Measurements from ENCODE around the gene MMEL1. TPM values are rescaled to one million over a fixed set of nuclear protein-coding genes. Genes with fewer than 3 reads are reported as not detected.

Gene MMEL1
- total RNA-seq, 1 donor from 2014 or later, result 0.62 TPM

- no peak for DNase-seq (ENCODE audit: low spot score)
- Mint-ChIP-seq H3K36me3 (ENCODE audit: low read depth) (no peaks in the 10 kb centered on the region), H3K4me1 (ENCODE audit: low read depth) (no peaks in the 10 kb centered on the region), H3K4me3 (ENCODE audit: unreplicated experiment) (no peak overlapping the region), H3K27ac (ENCODE audit: unreplicated experiment) (no peak overlapping the region), H3K27me3 (ENCODE audit: low read depth) (peaks cover 48% of the 10 kb centered on the region), H3K9me3 (ENCODE audit: low read depth) (no peaks in the 10 kb centered on the region)
- TF ChIP-seq, protein P1, sequence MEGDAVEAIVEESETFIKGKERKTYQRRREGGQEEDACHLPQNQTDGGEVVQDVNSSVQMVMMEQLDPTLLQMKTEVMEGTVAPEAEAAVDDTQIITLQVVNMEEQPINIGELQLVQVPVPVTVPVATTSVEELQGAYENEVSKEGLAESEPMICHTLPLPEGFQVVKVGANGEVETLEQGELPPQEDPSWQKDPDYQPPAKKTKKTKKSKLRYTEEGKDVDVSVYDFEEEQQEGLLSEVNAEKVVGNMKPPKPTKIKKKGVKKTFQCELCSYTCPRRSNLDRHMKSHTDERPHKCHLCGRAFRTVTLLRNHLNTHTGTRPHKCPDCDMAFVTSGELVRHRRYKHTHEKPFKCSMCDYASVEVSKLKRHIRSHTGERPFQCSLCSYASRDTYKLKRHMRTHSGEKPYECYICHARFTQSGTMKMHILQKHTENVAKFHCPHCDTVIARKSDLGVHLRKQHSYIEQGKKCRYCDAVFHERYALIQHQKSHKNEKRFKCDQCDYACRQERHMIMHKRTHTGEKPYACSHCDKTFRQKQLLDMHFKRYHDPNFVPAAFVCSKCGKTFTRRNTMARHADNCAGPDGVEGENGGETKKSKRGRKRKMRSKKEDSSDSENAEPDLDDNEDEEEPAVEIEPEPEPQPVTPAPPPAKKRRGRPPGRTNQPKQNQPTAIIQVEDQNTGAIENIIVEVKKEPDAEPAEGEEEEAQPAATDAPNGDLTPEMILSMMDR (IDR thresholded peaks at IDR 0.05), result no peak
Observed at GRCh38 chr1:2625311-2625710, 7.5 kb downstream of the MMEL1 start.

DNA sequence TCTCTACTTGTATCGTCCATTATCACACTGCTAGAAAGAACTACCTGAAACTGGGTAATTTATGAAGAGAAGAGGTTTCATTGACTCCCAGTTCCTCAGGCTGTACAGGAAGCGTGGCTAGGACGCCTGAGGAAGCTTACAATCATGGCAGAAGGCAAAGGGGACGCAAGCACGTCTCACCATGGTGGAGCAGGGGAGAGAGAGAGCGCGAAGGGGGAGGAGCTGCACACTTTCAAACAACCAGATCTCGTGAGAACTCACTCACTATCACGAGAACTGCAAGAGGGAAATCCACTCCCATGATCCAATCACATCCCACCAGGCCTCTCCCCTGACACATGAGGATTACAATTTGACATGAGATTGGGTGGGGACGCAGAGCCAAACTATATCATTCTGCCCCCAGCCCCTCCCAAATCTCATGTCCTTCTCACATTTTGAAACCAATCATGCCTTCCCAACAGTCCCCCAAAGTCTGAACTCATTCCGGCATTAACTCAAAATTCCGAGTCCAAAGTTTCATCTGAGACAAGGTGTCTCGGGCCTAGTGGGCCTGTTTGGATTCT lies 8.0 kb downstream of the MMEL1 start:
- H3K4me1 Mint-ChIP-seq (ENCODE audit: low read depth), result no peaks in the 10 kb centered on the region
- H3K27me3 Mint-ChIP-seq (ENCODE audit: low read depth), result peaks cover 48% of the 10 kb centered on the region
- H3K4me3 Mint-ChIP-seq (ENCODE audit: unreplicated experiment), result no peak overlapping the region
- peaks cover 3% of the 10 kb centered on the region for H3K9me3 Mint-ChIP-seq (ENCODE audit: low read depth)
- TF ChIP-seq, protein P1 (IDR thresholded peaks at IDR 0.05), result no peak
- H3K27ac Mint-ChIP-seq (ENCODE audit: unreplicated experiment), result no peak overlapping the region
- no peak for DNase-seq (ENCODE audit: low spot score)
- H3K36me3 Mint-ChIP-seq (ENCODE audit: low read depth), result no peaks in the 10 kb centered on the region

DNA sequence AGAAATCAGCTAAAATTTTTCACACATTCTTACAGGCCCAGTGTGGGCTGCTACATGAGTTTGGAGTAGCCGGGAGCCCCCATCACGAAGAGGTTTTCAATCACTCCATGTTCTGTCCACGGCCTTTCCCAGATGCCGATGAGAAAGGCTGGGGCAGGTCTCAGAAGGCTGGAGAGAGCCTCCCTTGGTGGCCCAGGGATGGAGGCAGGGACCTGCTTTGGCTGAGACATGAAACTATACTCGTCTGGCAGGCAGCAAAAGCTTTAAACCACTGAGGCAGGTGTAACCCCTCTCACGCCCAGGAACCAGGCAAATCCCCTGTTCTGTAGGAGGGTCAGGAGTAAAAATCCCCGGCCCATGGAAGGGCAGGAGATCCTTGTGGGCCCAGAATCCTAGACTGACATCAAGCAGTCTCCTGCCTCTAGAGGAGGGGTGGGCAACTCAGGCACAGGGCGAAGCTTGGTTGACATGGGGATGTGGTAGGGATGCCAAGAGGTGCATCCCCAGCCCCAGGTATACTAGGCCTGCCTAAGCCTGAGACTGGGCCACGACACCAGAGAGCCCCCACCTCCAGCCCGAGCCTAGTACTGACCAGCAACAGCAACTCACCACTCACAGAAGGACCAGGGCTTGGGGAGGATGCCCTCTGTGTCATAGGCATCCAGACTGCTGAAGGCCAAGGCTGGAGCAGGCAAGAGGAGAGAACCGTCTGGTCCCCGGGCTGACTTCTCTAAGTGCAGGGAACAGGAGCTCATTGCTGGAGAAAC lies 9.1 kb downstream of the MMEL1 start:
- Mint-ChIP-seq H3K36me3 (ENCODE audit: low read depth) (peaks cover 2% of the 10 kb centered on the region), H3K27me3 (ENCODE audit: low read depth) (peaks cover 47% of the 10 kb centered on the region), H3K27ac (ENCODE audit: unreplicated experiment) (no peak overlapping the region), H3K4me3 (ENCODE audit: unreplicated experiment) (no peak overlapping the region), H3K9me3 (ENCODE audit: low read depth) (peaks cover 6% of the 10 kb centered on the region), H3K4me1 (ENCODE audit: low read depth) (no peaks in the 10 kb centered on the region)
- TF ChIP-seq, protein P1 (IDR thresholded peaks at IDR 0.05), result no peak
- no peak for DNase-seq (ENCODE audit: low spot score)

GRCh38 chr1:2617971-2618470 lies 14.8 kb downstream of the MMEL1 start:
- TF ChIP-seq, protein P1 (IDR thresholded peaks at IDR 0.05), result no peak
- no peak for DNase-seq (ENCODE audit: low spot score)
- Mint-ChIP-seq H3K9me3 (ENCODE audit: low read depth) (peaks cover 29% of the 10 kb centered on the region), H3K4me1 (ENCODE audit: low read depth) (peaks cover 8% of the 10 kb centered on the region), H3K27ac (ENCODE audit: unreplicated experiment) (no peak overlapping the region), H3K4me3 (ENCODE audit: unreplicated experiment) (no peak overlapping the region), H3K27me3 (ENCODE audit: low read depth) (peaks cover 28% of the 10 kb centered on the region), H3K36me3 (ENCODE audit: low read depth) (peaks cover 4% of the 10 kb centered on the region)

GRCh38 chr1:2614145-2614544 lies 18.7 kb downstream of the MMEL1 start:
- TF ChIP-seq, protein P1 (IDR thresholded peaks at IDR 0.05), result no peak
- Mint-ChIP-seq H3K27me3 (ENCODE audit: low read depth) (peaks cover 10% of the 10 kb centered on the region), H3K36me3 (ENCODE audit: low read depth) (peaks cover 2% of the 10 kb centered on the region), H3K4me3 (ENCODE audit: unreplicated experiment) (no peak overlapping the region), H3K4me1 (ENCODE audit: low read depth) (peaks cover 15% of the 10 kb centered on the region), H3K9me3 (ENCODE audit: low read depth) (peaks cover 24% of the 10 kb centered on the region), H3K27ac (ENCODE audit: unreplicated experiment) (no peak overlapping the region)
- no peak for DNase-seq (ENCODE audit: low spot score)

Measured in chondrocyte (in vitro differentiated cells).